Inflammatory macrophage treated with lipopolysaccharide for 4 hours (primary cell): ENCODE results near the gene PGR.
"Not testable (repeated sequence)": the region's sequence is repeated elsewhere in the genome, so short reads cannot be mapped to it uniquely, and the experiment has no call there.

Source experiments
- DNase-seq: peaks from one replicate; pipeline ENCODE4 v3.0.0-alpha.2; 2020

PGR gene

GRCh38 chr11:101063706-101064105, 65.9 kb downstream of the PGR start:
- DNase-seq: no peak

- DNase-seq: no peak
Measured at GRCh38 chr11:101061606-101062005, 68.0 kb downstream of the PGR start.

- no peak for DNase-seq
Measured at GRCh38 chr11:101059331-101059730, 70.3 kb downstream of the PGR start.

GRCh38 chr11:101053492-101053891, 76.1 kb downstream of the PGR start:
- no peak for DNase-seq

GRCh38 chr11:101051677-101052076, 77.9 kb downstream of the PGR start:
- DNase-seq: no peak

GRCh38 chr11:101049813-101050212, 79.8 kb downstream of the PGR start:
- no peak for DNase-seq

GRCh38 chr11:101049123-101049522, 80.5 kb downstream of the PGR start:
- no peak for DNase-seq

GRCh38 chr11:101048479-101048878, 81.1 kb downstream of the PGR start:
- DNase-seq: no peak

GRCh38 chr11:101046947-101047346, 82.7 kb downstream of the PGR start:
- no peak for DNase-seq

- no peak for DNase-seq
Measured at GRCh38 chr11:101045415-101045814, 84.2 kb downstream of the PGR start.

GRCh38 chr11:101043940-101044339, 85.7 kb downstream of the PGR start:
- no peak for DNase-seq

GRCh38 chr11:101035872-101036271, 93.7 kb downstream of the PGR start:
- no peak for DNase-seq

GRCh38 chr11:101034076-101034475, 95.5 kb downstream of the PGR start:
- no peak for DNase-seq

GRCh38 chr11:101032991-101033390, 96.6 kb downstream of the PGR start:
- DNase-seq: no peak

- no peak for DNase-seq
Measured at GRCh38 chr11:101031713-101032112, 97.9 kb downstream of the PGR start.

GRCh38 chr11:101030692-101031091, 98.9 kb downstream of the PGR start:
- no peak for DNase-seq

GRCh38 chr11:101030015-101030414, 99.6 kb downstream of the PGR start:
- no peak for DNase-seq

GRCh38 chr11:101028644-101029043, 101.0 kb downstream of the PGR start:
- no peak for DNase-seq

- no peak for DNase-seq
Measured at GRCh38 chr11:101022256-101022655, 107.4 kb downstream of the PGR start.

GRCh38 chr11:101019870-101020269, 109.7 kb downstream of the PGR start:
- no peak for DNase-seq

- no peak for DNase-seq
Measured at GRCh38 chr11:101014600-101015285, 114.9 kb downstream of the PGR start.

- DNase-seq: not testable (repeated sequence)
Measured at GRCh38 chr11:101013702-101014101, 115.9 kb downstream of the PGR start.

GRCh38 chr11:101011881-101012280, 117.7 kb downstream of the PGR start:
- DNase-seq: no peak

- no peak for DNase-seq
Measured at GRCh38 chr11:101010899-101011298, 118.7 kb downstream of the PGR start.

GRCh38 chr11:101009690-101010055, 119.9 kb downstream of the PGR start:
- DNase-seq: no peak
